Panc1 (cell line): ENCODE data around the gene SPATA31D4. TPM values are rescaled to one million over a fixed set of nuclear protein-coding genes. Genes with fewer than 3 reads are reported as not detected.

Experiments
- ATAC-seq: fragments of 200-7000 bp; cut with Tn5 transposase; 2 replicates; pipeline ENCODE4 v1.9.1; 2020; ENCODE audit warnings: mild to moderate bottlenecking, moderate library complexity
- BruUV-seq: library from RNA; stranded (reverse); fragments of 400-500 nt; replicated peaks from 2 replicates; lab custom pipeline; 2021; lab: Mats Ljungman, UMichigan
- CTCF ChIA-PET: fragments of 300-600 bp; sonication (Branson Sonifier 250); formaldehyde crosslinking; loops from one replicate; lab custom pipeline; 2022; ENCODE audit warnings: antibody characterized with exemption; lab: Charles Lee
- POLR2A ChIA-PET: fragments of 300-600 bp; sonication (Branson Sonifier 250); formaldehyde crosslinking; loops from one replicate; lab custom pipeline; 2022; ENCODE audit warnings: antibody characterized with exemption; lab: Charles Lee
- DNase-seq: peaks from one replicate; pipeline ENCODE4 v3.0.0-alpha.2; 2010; ENCODE audit warnings: low read depth, low spot score
- H3K27ac ChIP-seq: 2 replicates; pipeline ENCODE4 v1.5.1; 2011; ENCODE audit warnings: mild to moderate bottlenecking, low read length, inconsistent platforms
- H3K27me3 ChIP-seq: fragments of 200-500 bp; sonication (Bioruptor generic); 2 replicates; pipeline ENCODE4 v1.6.0; 2014; ENCODE audit warnings: low read length, inconsistent platforms; ENCODE audit not compliant: control insufficient read depth, insufficient read depth
- H3K36me3 ChIP-seq: fragments of 200-500 bp; sonication (Bioruptor generic); 2 replicates; pipeline ENCODE4 v1.5.1; 2014; ENCODE audit warnings: inconsistent platforms, mild to moderate bottlenecking, low read length, moderate library complexity; ENCODE audit not compliant: control insufficient read depth, insufficient read depth
- H3K4me1 ChIP-seq: 2 replicates; pipeline ENCODE4 v1.5.1; 2011; ENCODE audit warnings: inconsistent platforms, mild to moderate bottlenecking, low read length, moderate library complexity; ENCODE audit not compliant: control insufficient read depth, insufficient read depth
- H3K4me3 ChIP-seq, 2 experiments: 2 replicates each; pipeline ENCODE4 v1.5.1; 2011 to 2012; ENCODE audit warnings: low read depth in 2 of 2, low read length in 2 of 2, mild to moderate bottlenecking in 2 of 2, inconsistent platforms in 1 of 2, moderate library complexity in 1 of 2
- H3K9me3 ChIP-seq: fragments of 200-500 bp; sonication (Bioruptor generic); 2 replicates; pipeline ENCODE4 v1.5.1; 2014; ENCODE audit warnings: low read depth, mild to moderate bottlenecking, inconsistent platforms, low read length, moderate library complexity; ENCODE audit not compliant: control insufficient read depth, insufficient read depth
- POLR2AphosphoS5 ChIP-seq: IDR thresholded peaks from 2 replicates; pipeline ENCODE4 v1.6.1; 2012; ENCODE audit warnings: mild to moderate bottlenecking, low read depth, low read length, moderate library complexity
- SIN3A ChIP-seq: IDR thresholded peaks from 2 replicates; pipeline ENCODE4 v1.6.1; 2012; ENCODE audit warnings: low read depth, mild to moderate bottlenecking, low read length, moderate library complexity, borderline replicate concordance; ENCODE audit not compliant: insufficient read depth
- TCF7L2 ChIP-seq: IDR thresholded peaks from 2 replicates; pipeline ENCODE4 v1.6.1; 2011; ENCODE audit warnings: mild to moderate bottlenecking, low read depth, low read length, inconsistent platforms
- in situ Hi-C: cut with HindIII; loops from 2 replicates; pipeline ENCODE4 v1.10.0; 2016; ENCODE audit warnings: low sequenced_read_pairs, low pct_unique_long_range_greater_than_20kb
- intact Hi-C: fragments of 100-400 bp; cut with micrococcal nuclease; formaldehyde crosslinking; loops from one replicate; pipeline ENCODE4 v1.10.0; 2022; ENCODE audit not compliant: unreplicated experiment
- total RNA-seq: library from RNA; stranded (reverse); gene quantifications from one replicate; pipeline ENCODE4 v1.2.1, GENCODE V29; 2021; ENCODE audit not compliant: unreplicated experiment
- TF ChIP-seq, protein P1 (sequence below), 2 experiments: IDR thresholded peaks; 2 replicates each; pipeline ENCODE4 v1.6.1; 2011 to 2012; ENCODE audit warnings: low read depth in 2 of 2, control low read depth in 1 of 2, low read length in 1 of 2, mild to moderate bottlenecking in 1 of 2, moderate library complexity in 1 of 2; ENCODE audit not compliant: insufficient read depth in 1 of 2
- TF ChIP-seq, protein P2 (sequence below): fragments of 450-650 bp; IDR thresholded peaks from 2 replicates; pipeline ENCODE4 v1.5.1; 2017; ENCODE audit warnings: mild to moderate bottlenecking

The SPATA31D4 gene
- total RNA-seq, 1 experiment from 2014 or later: not detected

DNA sequence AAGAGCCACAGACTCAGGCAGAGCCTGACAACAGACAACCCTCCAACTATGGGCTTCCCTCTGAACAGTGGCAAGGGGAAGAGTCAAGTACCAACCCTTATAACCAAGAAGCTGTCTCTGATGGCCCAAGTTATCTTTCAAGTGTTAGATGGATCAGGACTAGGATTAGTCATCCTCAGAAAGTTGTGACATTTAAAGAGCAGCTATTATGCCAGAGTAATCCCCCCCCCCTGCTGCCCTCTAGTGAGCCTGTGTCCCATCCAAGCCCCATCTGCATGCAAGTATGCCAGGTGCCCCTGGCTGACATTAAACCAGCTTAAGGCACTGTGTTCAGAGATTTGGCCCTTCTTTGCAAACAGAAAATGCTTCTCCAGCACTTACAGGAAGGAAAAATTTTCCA lies 43.5 kb downstream of the SPATA31D4 start:
- DNase-seq (no peak), ATAC-seq (no peak)
- no peaks in the 10 kb centered on the region for H3K27me3 ChIP-seq
- TF ChIP-seq SIN3A (no peak), TCF7L2 (no peak), POLR2AphosphoS5 (no peak)
- TF ChIP-seq, protein P1, sequence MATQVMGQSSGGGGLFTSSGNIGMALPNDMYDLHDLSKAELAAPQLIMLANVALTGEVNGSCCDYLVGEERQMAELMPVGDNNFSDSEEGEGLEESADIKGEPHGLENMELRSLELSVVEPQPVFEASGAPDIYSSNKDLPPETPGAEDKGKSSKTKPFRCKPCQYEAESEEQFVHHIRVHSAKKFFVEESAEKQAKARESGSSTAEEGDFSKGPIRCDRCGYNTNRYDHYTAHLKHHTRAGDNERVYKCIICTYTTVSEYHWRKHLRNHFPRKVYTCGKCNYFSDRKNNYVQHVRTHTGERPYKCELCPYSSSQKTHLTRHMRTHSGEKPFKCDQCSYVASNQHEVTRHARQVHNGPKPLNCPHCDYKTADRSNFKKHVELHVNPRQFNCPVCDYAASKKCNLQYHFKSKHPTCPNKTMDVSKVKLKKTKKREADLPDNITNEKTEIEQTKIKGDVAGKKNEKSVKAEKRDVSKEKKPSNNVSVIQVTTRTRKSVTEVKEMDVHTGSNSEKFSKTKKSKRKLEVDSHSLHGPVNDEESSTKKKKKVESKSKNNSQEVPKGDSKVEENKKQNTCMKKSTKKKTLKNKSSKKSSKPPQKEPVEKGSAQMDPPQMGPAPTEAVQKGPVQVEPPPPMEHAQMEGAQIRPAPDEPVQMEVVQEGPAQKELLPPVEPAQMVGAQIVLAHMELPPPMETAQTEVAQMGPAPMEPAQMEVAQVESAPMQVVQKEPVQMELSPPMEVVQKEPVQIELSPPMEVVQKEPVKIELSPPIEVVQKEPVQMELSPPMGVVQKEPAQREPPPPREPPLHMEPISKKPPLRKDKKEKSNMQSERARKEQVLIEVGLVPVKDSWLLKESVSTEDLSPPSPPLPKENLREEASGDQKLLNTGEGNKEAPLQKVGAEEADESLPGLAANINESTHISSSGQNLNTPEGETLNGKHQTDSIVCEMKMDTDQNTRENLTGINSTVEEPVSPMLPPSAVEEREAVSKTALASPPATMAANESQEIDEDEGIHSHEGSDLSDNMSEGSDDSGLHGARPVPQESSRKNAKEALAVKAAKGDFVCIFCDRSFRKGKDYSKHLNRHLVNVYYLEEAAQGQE (IDR thresholded peaks at IDR 0.05; ENCODE audit: insufficient read depth in 1 of 2, low read depth in 2 of 2, low read length in 1 of 2): no peak
- TF ChIP-seq, protein P2, sequence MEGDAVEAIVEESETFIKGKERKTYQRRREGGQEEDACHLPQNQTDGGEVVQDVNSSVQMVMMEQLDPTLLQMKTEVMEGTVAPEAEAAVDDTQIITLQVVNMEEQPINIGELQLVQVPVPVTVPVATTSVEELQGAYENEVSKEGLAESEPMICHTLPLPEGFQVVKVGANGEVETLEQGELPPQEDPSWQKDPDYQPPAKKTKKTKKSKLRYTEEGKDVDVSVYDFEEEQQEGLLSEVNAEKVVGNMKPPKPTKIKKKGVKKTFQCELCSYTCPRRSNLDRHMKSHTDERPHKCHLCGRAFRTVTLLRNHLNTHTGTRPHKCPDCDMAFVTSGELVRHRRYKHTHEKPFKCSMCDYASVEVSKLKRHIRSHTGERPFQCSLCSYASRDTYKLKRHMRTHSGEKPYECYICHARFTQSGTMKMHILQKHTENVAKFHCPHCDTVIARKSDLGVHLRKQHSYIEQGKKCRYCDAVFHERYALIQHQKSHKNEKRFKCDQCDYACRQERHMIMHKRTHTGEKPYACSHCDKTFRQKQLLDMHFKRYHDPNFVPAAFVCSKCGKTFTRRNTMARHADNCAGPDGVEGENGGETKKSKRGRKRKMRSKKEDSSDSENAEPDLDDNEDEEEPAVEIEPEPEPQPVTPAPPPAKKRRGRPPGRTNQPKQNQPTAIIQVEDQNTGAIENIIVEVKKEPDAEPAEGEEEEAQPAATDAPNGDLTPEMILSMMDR: no peak
- BruUV-seq: no TSS peak
- CTCF ChIA-PET: no interaction called here
- no peak overlapping the region for H3K27ac ChIP-seq
- H3K4me1 ChIP-seq: no peaks in the 10 kb centered on the region
- H3K36me3 ChIP-seq: no peaks in the 10 kb centered on the region
- in situ Hi-C loops (no loop called here), intact Hi-C loops (no loop called here)
- POLR2A ChIA-PET: no interaction called here
- H3K9me3 ChIP-seq: no peaks in the 10 kb centered on the region
- no peak overlapping the region for H3K4me3 ChIP-seq

DNA sequence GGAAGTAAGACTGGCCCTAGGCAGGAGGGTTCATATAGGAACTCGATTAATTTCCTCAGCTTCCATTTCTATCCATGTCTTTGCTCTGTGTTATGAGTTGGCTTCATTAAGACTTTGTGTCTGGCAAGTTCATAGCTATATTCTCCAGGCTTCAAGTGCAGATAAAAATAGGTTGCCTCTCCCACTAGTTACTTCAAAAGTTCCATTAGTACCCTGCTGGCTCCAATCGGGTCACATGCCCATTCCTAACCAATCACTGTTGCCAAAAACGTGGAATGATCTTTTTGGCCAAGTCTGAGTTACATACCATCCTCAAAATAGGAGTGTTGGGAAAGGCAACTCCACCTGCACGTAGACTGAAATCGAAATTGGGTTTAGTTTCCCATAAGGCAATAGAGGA lies 46.5 kb downstream of the SPATA31D4 start:
- intact Hi-C loops (no loop called here), in situ Hi-C loops (no loop called here)
- ATAC-seq: no peak
- no TSS peak for BruUV-seq
- H3K9me3 ChIP-seq: no peaks in the 10 kb centered on the region
- DNase-seq: no peak
- no peak overlapping the region for H3K4me3 ChIP-seq
- ChIA-PET CTCF (no interaction called here), POLR2A (no interaction called here)
- no peak overlapping the region for H3K27ac ChIP-seq
- H3K4me1 ChIP-seq: no peaks in the 10 kb centered on the region
- no peaks in the 10 kb centered on the region for H3K27me3 ChIP-seq
- H3K36me3 ChIP-seq: no peaks in the 10 kb centered on the region
- TF ChIP-seq POLR2AphosphoS5 (no peak), SIN3A (no peak), TCF7L2 (no peak)
- TF ChIP-seq, protein P2: no peak
- TF ChIP-seq, protein P1 (IDR thresholded peaks at IDR 0.05; ENCODE audit: insufficient read depth in 1 of 2, low read depth in 2 of 2, low read length in 1 of 2): no peak
